ENCODE data around the gene FSTL4. TPM values are rescaled to one million over a fixed set of nuclear protein-coding genes. Genes with fewer than 3 reads are reported as not detected.

The FSTL4 gene
- polyA plus RNA-seq, 1 donor (not counting 4 experiments of a cell fraction or from before 2014, with no cell fraction given) = 1.7 TPM

DNA sequence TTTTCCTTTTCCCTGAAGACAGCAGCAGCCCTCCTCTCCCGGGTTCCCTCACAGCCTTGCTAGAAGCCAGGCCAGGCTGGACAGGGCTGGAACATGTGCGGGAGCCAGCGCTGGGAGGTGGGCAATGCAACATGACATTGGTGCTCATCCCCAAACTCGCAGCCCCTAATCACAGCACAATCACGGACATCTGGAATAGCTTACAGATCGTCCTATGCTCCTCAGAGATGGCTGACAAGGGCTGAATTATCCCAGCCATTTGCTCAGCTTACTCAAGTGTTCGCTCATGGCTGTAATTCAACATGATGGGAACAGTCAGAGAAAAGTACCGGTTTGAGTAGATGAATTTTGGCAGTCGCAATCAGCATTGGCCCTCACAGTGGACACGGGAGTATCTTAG lies 49.8 kb downstream of the FSTL4 start:
- Histone ChIP-seq H3K27me3 (ENCODE audit: control insufficient read depth, extremely low read depth, insufficient read depth, low read length) (peaks cover 2% of the 10 kb centered on the region), H3K9ac (ENCODE audit: control insufficient read depth, extremely low read depth, insufficient read depth, low read length) (no peak overlapping the region), H3K36me3 (ENCODE audit: control insufficient read depth in 2 of 2, extremely low read depth in 1 of 2, insufficient read depth in 2 of 2, low read length in 2 of 2) (no peaks in the 10 kb centered on the region), H3K79me2 (ENCODE audit: control insufficient read depth, insufficient read depth, low read length) (no peaks in the 10 kb centered on the region), H3K27ac (ENCODE audit: control insufficient read depth, insufficient read depth, low read length) (no peak overlapping the region), H3K9me1 (ENCODE audit: control insufficient read depth, extremely low read depth, insufficient read depth, low read length) (no peaks in the 10 kb centered on the region), H2AFZ (ENCODE audit: control insufficient read depth, low read length) (no peak overlapping the region), H3K9me3 (ENCODE audit: control insufficient read depth, low read depth, low read length) (no peaks in the 10 kb centered on the region), H4K20me1 (ENCODE audit: control insufficient read depth, extremely low read depth, insufficient read depth, low read length) (no peaks in the 10 kb centered on the region), H3K4me3 (ENCODE audit: control insufficient read depth in 2 of 3, extremely low read depth in 1 of 3, insufficient read depth in 2 of 3, low read depth in 1 of 3, low read length in 3 of 3) (no peak overlapping the region), H3K4me2 (ENCODE audit: control insufficient read depth, extremely low read depth, insufficient read depth, low read depth, low read length) (no peak overlapping the region), H3K4me1 (ENCODE audit: control insufficient read depth, extremely low read depth, insufficient read depth, low read length) (no peaks in the 10 kb centered on the region)
- FAIRE-seq = no peak
- no peak for DNase-seq (ENCODE audit: low read depth, low spot score)
- TF ChIP-seq EZH2 (IDR thresholded peaks at IDR 0.05; ENCODE audit: low read length) = no peak
- TF ChIP-seq, protein P1, sequence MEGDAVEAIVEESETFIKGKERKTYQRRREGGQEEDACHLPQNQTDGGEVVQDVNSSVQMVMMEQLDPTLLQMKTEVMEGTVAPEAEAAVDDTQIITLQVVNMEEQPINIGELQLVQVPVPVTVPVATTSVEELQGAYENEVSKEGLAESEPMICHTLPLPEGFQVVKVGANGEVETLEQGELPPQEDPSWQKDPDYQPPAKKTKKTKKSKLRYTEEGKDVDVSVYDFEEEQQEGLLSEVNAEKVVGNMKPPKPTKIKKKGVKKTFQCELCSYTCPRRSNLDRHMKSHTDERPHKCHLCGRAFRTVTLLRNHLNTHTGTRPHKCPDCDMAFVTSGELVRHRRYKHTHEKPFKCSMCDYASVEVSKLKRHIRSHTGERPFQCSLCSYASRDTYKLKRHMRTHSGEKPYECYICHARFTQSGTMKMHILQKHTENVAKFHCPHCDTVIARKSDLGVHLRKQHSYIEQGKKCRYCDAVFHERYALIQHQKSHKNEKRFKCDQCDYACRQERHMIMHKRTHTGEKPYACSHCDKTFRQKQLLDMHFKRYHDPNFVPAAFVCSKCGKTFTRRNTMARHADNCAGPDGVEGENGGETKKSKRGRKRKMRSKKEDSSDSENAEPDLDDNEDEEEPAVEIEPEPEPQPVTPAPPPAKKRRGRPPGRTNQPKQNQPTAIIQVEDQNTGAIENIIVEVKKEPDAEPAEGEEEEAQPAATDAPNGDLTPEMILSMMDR (optimal IDR thresholded peaks at IDR 0.05 in 1 of 3, IDR thresholded peaks at IDR 0.05 in 1 of 3, conservative IDR thresholded peaks at IDR 0.05 in 1 of 3; ENCODE audit: extremely low read depth in 1 of 3, insufficient read depth in 2 of 3, low read length in 3 of 3) = no peak
- dilution Hi-C loops (cut with MboI; ENCODE audit: extremely low pct_ligation_motif_present, low sequenced_read_pairs) = no loop called here

DNA sequence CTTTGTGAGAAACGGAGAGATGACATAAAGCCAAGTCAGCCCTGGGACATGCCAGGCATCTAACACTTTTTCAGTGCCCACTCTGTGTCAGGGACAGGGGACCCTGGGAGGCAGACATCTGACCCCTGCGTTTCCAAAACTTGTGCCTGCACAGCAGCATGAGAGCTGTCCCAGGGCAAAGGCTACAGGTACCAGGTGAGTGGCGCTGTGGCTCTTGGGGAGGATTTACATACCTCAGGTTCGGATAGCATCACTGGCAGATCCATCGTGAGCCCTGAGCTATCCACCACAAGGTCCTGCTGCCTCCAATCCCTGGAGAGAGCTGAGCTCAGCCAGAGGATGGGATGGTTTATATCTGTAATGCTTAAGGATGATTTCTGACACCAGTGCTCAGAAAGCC lies 52.4 kb downstream of the FSTL4 start:
- FAIRE-seq = no peak
- dilution Hi-C loops (cut with MboI; ENCODE audit: extremely low pct_ligation_motif_present, low sequenced_read_pairs) = no loop called here
- H3K4me3 ChIP-seq (ENCODE audit: control insufficient read depth in 2 of 3, extremely low read depth in 1 of 3, insufficient read depth in 2 of 3, low read depth in 1 of 3, low read length in 3 of 3) = no peak overlapping the region

More for the DNA sequence above, 52.4 kb downstream of the FSTL4 start:
- TF ChIP-seq, protein P1 (optimal IDR thresholded peaks at IDR 0.05 in 1 of 3, IDR thresholded peaks at IDR 0.05 in 1 of 3, conservative IDR thresholded peaks at IDR 0.05 in 1 of 3; ENCODE audit: extremely low read depth in 1 of 3, insufficient read depth in 2 of 3, low read length in 3 of 3) = no peak
- no peak for TF ChIP-seq EZH2 (IDR thresholded peaks at IDR 0.05; ENCODE audit: low read length)
- no peaks in the 10 kb centered on the region for H3K36me3 ChIP-seq (ENCODE audit: control insufficient read depth in 2 of 2, extremely low read depth in 1 of 2, insufficient read depth in 2 of 2, low read length in 2 of 2)
- no peak overlapping the region for H3K9ac ChIP-seq (ENCODE audit: control insufficient read depth, extremely low read depth, insufficient read depth, low read length)
- H3K27ac ChIP-seq (ENCODE audit: control insufficient read depth, insufficient read depth, low read length) = no peak overlapping the region
- no peaks in the 10 kb centered on the region for H3K9me1 ChIP-seq (ENCODE audit: control insufficient read depth, extremely low read depth, insufficient read depth, low read length)
- H3K27me3 ChIP-seq (ENCODE audit: control insufficient read depth, extremely low read depth, insufficient read depth, low read length) = peaks cover 9% of the 10 kb centered on the region
- no peaks in the 10 kb centered on the region for H3K4me1 ChIP-seq (ENCODE audit: control insufficient read depth, extremely low read depth, insufficient read depth, low read length)
- no peaks in the 10 kb centered on the region for H3K9me3 ChIP-seq (ENCODE audit: control insufficient read depth, low read depth, low read length)
- H3K79me2 ChIP-seq (ENCODE audit: control insufficient read depth, insufficient read depth, low read length) = no peaks in the 10 kb centered on the region
- no peak for DNase-seq (ENCODE audit: low read depth, low spot score)
- no peak overlapping the region for H2AFZ ChIP-seq (ENCODE audit: control insufficient read depth, low read length)
- H3K4me2 ChIP-seq (ENCODE audit: control insufficient read depth, extremely low read depth, insufficient read depth, low read depth, low read length) = no peak overlapping the region
- H4K20me1 ChIP-seq (ENCODE audit: control insufficient read depth, extremely low read depth, insufficient read depth, low read length) = no peaks in the 10 kb centered on the region

All from keratinocyte (primary cell).